ENCODE measurements around the gene KIF16B. TPM values are rescaled to one million over a fixed set of nuclear protein-coding genes. Genes with fewer than 3 reads are reported as not detected.

The KIF16B gene
- total RNA-seq, 1 experiment from 2014 or later, result 16.6 TPM

GRCh38 chr20:16620961-16621360, 47.7 kb upstream of the KIF16B start:
- Histone ChIP-seq H3K27me3 (ENCODE audit: control insufficient read depth, insufficient read depth, low read length) (no peaks in the 10 kb centered on the region), H3K27ac (ENCODE audit: low read length) (no peak overlapping the region), H3K36me3 (ENCODE audit: control insufficient read depth, insufficient read depth, low read length) (no peaks in the 10 kb centered on the region), H3K4me3 (ENCODE audit: low read depth in 2 of 2, low read length in 2 of 2) (no peak overlapping the region), H3K9me3 (ENCODE audit: control insufficient read depth, insufficient read depth, low read depth, low read length) (no peaks in the 10 kb centered on the region), H3K4me1 (ENCODE audit: control insufficient read depth, insufficient read depth, low read length) (no peaks in the 10 kb centered on the region)
- no peak for TF ChIP-seq SIN3A (IDR thresholded peaks at IDR 0.05; ENCODE audit: borderline replicate concordance, insufficient read depth, low read depth, low read length)
- TF ChIP-seq POLR2AphosphoS5 (IDR thresholded peaks at IDR 0.05; ENCODE audit: low read depth, low read length), result no peak
- TF ChIP-seq, protein P1, sequence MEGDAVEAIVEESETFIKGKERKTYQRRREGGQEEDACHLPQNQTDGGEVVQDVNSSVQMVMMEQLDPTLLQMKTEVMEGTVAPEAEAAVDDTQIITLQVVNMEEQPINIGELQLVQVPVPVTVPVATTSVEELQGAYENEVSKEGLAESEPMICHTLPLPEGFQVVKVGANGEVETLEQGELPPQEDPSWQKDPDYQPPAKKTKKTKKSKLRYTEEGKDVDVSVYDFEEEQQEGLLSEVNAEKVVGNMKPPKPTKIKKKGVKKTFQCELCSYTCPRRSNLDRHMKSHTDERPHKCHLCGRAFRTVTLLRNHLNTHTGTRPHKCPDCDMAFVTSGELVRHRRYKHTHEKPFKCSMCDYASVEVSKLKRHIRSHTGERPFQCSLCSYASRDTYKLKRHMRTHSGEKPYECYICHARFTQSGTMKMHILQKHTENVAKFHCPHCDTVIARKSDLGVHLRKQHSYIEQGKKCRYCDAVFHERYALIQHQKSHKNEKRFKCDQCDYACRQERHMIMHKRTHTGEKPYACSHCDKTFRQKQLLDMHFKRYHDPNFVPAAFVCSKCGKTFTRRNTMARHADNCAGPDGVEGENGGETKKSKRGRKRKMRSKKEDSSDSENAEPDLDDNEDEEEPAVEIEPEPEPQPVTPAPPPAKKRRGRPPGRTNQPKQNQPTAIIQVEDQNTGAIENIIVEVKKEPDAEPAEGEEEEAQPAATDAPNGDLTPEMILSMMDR (IDR thresholded peaks at IDR 0.05), result no peak
- TF ChIP-seq, protein P2, sequence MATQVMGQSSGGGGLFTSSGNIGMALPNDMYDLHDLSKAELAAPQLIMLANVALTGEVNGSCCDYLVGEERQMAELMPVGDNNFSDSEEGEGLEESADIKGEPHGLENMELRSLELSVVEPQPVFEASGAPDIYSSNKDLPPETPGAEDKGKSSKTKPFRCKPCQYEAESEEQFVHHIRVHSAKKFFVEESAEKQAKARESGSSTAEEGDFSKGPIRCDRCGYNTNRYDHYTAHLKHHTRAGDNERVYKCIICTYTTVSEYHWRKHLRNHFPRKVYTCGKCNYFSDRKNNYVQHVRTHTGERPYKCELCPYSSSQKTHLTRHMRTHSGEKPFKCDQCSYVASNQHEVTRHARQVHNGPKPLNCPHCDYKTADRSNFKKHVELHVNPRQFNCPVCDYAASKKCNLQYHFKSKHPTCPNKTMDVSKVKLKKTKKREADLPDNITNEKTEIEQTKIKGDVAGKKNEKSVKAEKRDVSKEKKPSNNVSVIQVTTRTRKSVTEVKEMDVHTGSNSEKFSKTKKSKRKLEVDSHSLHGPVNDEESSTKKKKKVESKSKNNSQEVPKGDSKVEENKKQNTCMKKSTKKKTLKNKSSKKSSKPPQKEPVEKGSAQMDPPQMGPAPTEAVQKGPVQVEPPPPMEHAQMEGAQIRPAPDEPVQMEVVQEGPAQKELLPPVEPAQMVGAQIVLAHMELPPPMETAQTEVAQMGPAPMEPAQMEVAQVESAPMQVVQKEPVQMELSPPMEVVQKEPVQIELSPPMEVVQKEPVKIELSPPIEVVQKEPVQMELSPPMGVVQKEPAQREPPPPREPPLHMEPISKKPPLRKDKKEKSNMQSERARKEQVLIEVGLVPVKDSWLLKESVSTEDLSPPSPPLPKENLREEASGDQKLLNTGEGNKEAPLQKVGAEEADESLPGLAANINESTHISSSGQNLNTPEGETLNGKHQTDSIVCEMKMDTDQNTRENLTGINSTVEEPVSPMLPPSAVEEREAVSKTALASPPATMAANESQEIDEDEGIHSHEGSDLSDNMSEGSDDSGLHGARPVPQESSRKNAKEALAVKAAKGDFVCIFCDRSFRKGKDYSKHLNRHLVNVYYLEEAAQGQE (IDR thresholded peaks at IDR 0.05; ENCODE audit: insufficient read depth in 1 of 2, low read depth in 2 of 2, low read length in 1 of 2), result no peak
- no peak for TF ChIP-seq TCF7L2 (IDR thresholded peaks at IDR 0.05; ENCODE audit: low read depth, low read length)
- ATAC-seq (no peak), DNase-seq (ENCODE audit: low read depth, low spot score) (no peak)
- CTCF ChIA-PET, result no interaction called here
- intact Hi-C loops (cut with micrococcal nuclease; ENCODE audit: unreplicated experiment), result no loop called here
- in situ Hi-C loops (cut with HindIII; ENCODE audit: low pct_unique_long_range_greater_than_20kb, low sequenced_read_pairs), result no loop called here
- no TSS peak for BruUV-seq (replicated peaks)
- POLR2A ChIA-PET, result no interaction called here

GRCh38 chr20:16619953-16620352, 46.7 kb upstream of the KIF16B start:
- no peak overlapping the region for H3K27ac ChIP-seq (ENCODE audit: low read length)
- no peaks in the 10 kb centered on the region for H3K27me3 ChIP-seq (ENCODE audit: control insufficient read depth, insufficient read depth, low read length)
- in situ Hi-C loops (cut with HindIII; ENCODE audit: low pct_unique_long_range_greater_than_20kb, low sequenced_read_pairs), result no loop called here
- intact Hi-C loops (cut with micrococcal nuclease; ENCODE audit: unreplicated experiment), result no loop called here
- ChIA-PET CTCF (no interaction called here), POLR2A (no interaction called here)
- TF ChIP-seq, protein P2 (IDR thresholded peaks at IDR 0.05; ENCODE audit: insufficient read depth in 1 of 2, low read depth in 2 of 2, low read length in 1 of 2), result no peak
- TF ChIP-seq SIN3A (IDR thresholded peaks at IDR 0.05; ENCODE audit: borderline replicate concordance, insufficient read depth, low read depth, low read length) (no peak), TCF7L2 (IDR thresholded peaks at IDR 0.05; ENCODE audit: low read depth, low read length) (no peak), POLR2AphosphoS5 (IDR thresholded peaks at IDR 0.05; ENCODE audit: low read depth, low read length) (no peak)
- TF ChIP-seq, protein P1 (IDR thresholded peaks at IDR 0.05), result no peak
- H3K9me3 ChIP-seq (ENCODE audit: control insufficient read depth, insufficient read depth, low read depth, low read length), result no peaks in the 10 kb centered on the region
- ATAC-seq (no peak), DNase-seq (ENCODE audit: low read depth, low spot score) (no peak)
- no TSS peak for BruUV-seq (replicated peaks)
- H3K36me3 ChIP-seq (ENCODE audit: control insufficient read depth, insufficient read depth, low read length), result no peaks in the 10 kb centered on the region
- H3K4me3 ChIP-seq (ENCODE audit: low read depth in 2 of 2, low read length in 2 of 2), result no peak overlapping the region
- no peaks in the 10 kb centered on the region for H3K4me1 ChIP-seq (ENCODE audit: control insufficient read depth, insufficient read depth, low read length)
